Right lung (tissue), 5 donors: ENCODE results near the gene NBPF1. TPM values are rescaled to one million over a fixed set of nuclear protein-coding genes. Genes with fewer than 3 reads are reported as not detected.
"Not testable (repeated sequence)": the region's sequence is repeated elsewhere in the genome, so short reads cannot be mapped to it uniquely, and the experiment has no call there.

Source experiments
- DNase-seq, 2 donors: peaks; one replicate each; pipeline ENCODE4 v3.0.0-alpha.2; 2013
- polyA plus RNA-seq, 5 donors: library from polyadenylated mRNA; unstranded; fragments of 120-200 nt; gene quantifications; one replicate each; pipeline versions ENCODE4 v1.2.1 to v1.2.3, GENCODE V29; 2013; ENCODE audit warnings: inconsistent platforms in 1 of 5, low replicate concordance in 1 of 5; ENCODE audit not compliant: insufficient read length in 5 of 5, insufficient read depth in 1 of 5

Gene NBPF1
- polyA plus RNA-seq, 5 donors: 81.9 to 115 (median 106) TPM

GRCh38 chr1:16625497-16626408 is 12.4 kb upstream of the NBPF1 start:
- DNase-seq: no peak

DNA sequence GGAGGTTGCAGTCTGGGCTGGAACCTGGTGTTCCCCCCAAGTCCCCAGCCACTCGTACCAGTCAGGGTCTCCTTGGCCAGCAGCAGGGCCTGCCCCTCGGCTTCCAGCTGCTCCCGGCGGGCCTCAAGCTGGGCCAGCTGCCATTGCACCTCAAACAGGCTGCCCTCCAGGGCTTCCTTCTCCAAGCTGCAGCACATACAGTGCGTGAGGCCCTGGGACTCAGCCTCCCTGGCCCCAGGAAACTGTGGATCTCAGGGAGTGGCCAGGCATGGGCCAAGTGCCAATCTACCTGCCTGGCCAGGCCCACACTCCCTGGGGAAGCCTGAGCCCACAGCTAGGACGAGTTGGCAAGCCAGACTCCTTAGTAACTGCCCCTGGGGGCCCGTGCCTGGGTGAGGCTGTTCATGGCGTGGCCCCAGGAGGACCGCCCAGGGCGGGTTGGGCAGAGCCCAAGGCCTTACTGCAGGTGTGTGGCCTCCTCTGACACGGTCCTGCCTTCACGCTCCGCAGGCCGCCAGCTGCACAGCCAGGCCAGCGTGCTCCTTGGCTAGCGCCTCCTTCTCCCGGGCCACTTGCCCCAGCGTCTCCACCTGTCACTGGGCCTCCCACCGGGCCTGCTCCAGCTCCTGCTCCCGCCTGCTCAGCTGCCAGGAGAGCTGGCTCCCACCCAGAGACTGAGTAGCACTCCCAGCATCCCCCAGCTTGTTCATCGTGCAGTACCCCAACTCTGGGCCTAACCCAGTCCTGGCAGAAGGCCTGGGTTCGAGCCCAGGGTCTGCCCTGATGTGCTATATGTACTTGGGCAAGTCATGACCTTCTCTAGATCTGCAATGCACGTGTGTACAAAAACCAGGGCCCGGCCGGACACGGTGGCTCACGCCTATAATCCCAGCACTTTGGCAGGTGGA is 10.7 kb upstream of the NBPF1 start:
- not testable (repeated sequence) for DNase-seq

- DNase-seq: not testable (repeated sequence)
Observed at GRCh38 chr1:16623337-16623736, 10.0 kb upstream of the NBPF1 start.

GRCh38 chr1:16621681-16622315 is 8.4 kb upstream of the NBPF1 start:
- DNase-seq: not testable (repeated sequence)

- no peak for DNase-seq
Observed at GRCh38 chr1:16621300-16621658, 7.9 kb upstream of the NBPF1 start.

- peak in 1 of 2 donors; percentile 53 for DNase-seq
Observed at GRCh38 chr1:16619803-16620501, 6.6 kb upstream of the NBPF1 start.

- no peak for DNase-seq
Observed at GRCh38 chr1:16618719-16619118, 5.4 kb upstream of the NBPF1 start.

DNA sequence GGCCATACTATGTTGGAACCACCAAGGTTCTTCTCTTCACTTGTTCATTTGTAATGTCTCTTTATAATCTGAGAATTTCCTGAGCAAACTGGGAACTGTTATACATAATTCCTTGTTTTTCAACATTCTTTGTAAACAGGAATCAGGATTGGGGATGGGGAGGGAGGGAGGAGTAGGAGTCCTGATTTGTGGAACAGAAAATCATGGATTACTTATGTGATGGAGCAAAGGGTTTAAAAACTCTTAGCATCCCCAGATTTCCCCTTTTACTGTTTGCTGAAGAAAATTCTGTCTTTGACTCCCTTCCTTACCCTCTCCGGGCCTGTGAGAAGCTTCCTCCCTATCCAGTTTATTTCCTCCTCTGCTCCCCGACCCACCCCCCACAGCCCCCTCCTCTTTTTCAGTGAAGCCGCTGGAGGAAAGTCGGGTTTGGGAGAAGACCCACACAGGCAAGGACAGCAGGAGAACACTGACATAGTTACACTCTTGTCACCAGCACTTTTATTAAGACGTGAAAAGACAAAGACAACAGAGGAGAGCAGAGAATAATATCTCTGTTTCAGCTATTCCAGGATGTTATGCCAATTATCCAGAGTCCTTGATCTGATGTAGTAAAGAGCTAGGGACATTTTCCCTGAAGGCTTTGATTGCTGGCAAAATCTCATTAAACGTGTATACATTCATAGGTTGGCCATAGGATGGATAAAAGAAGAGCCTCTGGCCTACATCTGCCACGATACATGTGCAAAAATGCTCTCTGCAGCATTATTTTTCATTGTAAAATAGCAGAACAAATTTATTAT is 4.6 kb upstream of the NBPF1 start:
- no peak for DNase-seq

- DNase-seq: no peak
Observed at GRCh38 chr1:16617114-16617631, 3.8 kb upstream of the NBPF1 start.

DNA sequence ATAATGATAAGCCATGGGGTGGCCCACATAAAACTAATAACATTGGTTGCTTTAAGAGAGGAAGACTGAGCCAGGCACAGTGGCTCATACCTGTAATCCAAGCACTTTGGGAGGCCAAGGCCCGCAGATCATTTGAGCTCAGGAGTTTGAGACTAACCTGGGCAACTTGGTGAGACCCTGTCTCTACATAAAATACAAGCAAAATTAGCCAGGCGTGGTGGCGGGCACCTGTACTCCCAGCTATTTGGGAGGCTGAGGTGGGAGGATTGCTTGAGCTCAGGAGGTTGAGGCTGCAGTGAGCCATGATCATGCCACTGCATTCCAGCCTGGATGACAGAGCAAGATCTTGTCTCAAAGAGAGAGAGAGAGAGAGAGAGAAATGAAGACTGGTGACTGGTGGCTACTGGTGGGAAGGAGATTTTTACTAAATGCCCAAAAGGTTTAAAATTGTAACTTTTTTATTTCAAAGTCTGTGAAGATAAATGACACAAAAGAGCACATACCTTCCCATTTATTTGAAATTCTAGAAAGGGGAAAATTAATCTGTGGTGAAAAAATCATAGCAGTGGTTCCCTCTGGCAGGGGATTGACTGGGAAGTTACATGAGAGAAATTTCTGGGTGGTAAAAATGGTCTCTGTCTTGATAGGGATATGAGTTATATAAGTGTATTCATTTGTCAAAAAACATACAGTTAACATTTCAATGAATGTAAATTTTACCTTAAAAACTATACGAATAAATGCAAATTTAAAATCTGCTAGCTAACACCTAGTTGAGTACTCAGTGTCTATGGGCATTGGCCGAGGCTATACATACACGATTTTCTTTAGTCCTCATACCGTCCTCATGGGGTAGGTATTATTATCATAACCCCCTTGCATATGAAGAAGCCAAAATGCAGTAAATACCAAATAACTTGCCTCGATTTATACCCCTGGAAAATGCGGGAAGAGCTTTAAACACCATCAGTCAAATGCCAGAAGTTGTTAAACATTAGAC is 2.2 kb upstream of the NBPF1 start:
- DNase-seq: no peak

GRCh38 chr1:16614361-16615252 is 1.2 kb upstream of the NBPF1 start:
- DNase-seq: no peak

DNA sequence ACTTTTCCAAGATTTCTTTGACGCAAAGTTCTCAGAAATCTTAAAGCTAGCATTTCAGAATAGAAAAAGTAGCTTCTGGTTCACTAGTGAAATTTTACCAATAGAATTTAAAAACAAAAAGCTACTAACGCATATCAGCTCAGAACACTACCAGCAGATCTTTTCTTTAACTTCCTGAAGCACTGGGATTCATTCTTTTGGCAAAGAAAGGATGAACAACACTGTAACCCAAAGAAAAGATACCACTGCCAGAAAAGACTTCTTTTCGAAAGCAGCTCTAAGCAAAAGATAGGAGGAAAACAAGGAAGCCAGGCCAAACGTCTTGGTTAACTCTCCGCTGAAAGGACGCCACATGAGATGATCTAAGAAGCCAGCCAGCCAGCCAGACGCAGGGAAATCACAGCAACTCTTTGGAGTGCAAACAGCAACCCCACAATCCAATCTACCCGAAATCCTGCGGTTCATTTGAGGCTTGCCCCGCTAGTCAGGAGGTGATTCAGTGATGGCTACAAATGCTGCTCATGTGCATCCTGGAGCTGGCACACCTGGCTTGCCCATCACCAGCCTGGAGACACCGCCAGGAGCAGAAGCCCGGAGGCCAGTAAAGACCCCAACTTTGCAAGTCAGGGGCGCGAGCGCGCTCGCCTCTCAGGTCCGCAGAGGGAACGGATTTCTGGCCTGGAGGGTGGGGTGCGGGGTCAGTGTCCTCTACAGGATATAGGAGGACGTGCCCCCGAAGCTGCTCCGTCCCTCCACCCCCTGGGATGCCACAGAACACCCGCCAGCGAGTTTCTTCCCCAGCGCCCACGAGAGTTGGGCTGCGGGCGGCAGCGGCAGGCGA is 812 bp downstream of the NBPF1 start:
- DNase-seq: peak; percentile 70 to 85

DNA sequence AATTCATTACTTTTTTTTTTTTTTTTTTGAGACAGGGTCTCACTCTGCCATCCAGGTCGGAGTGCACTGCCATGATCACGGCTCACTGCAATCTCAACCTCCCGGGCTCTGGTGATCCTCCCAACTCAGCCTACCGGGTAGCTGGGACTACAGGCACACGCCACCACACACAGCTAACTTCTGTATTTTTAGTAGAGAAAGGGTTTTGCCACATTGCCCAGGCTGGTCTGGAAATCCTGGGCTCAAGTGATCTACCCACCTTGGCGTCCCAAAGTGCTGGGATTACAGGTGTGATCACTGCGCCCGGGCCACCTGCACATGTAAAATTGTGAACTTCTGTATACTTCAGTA is 1.4 kb downstream of the NBPF1 start:
- DNase-seq: not testable (repeated sequence)

GRCh38 chr1:16611164-16611563 is 2.2 kb downstream of the NBPF1 start:
- DNase-seq: not testable (repeated sequence)

DNA sequence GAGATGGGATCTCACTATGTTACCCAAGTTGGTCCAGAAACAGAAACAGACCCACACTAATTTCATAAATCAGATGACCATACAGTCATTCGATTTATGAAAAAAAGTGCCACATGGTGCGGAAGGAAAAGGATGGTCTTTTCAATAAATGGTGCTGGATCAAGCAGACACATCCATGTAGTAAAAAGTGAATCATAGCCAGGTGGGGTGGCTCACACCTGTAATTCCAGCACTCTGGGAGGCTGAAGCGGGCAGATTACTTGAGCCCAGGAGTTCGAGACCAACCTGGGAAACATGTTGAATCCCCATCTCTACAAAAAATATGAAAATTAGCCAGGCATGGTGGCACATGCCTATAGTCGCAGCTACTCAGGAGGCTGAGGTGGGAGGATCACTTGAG is 2.8 kb downstream of the NBPF1 start:
- not testable (repeated sequence) for DNase-seq

- DNase-seq: not testable (repeated sequence)
Observed at GRCh38 chr1:16609761-16610160, 3.6 kb downstream of the NBPF1 start.
